Measurements from ENCODE around the gene PJA2.

Gene PJA2

DNA sequence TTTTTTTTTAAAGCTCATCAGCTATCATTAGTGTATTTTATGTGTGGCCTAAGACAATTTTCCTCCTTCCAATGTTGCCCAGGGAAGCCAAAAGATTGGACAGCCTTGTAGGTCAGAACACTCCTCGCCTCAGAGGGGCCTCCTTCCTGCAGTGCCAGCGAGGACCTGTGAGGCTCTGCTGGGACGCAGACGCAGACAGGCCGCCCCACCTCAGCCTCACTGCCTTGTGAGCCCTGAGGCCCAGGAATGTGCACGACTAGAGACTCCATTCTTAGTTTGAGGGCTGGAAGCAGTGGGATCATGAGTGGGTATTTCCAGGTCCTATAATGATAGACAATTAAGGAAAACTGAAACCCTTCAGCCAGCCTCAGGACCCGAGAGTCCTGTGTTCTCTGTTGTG, 85.4 kb downstream of the PJA2 start:
- Histone ChIP-seq H2AFZ (ENCODE audit: low read depth) (no peak overlapping the region), H3K36me3 (ENCODE audit: insufficient read depth) (no peaks in the 10 kb centered on the region), H3K27me3 (ENCODE audit: insufficient read depth, low read depth) (no peaks in the 10 kb centered on the region), H4K20me1 (ENCODE audit: insufficient read depth) (no peaks in the 10 kb centered on the region), H3K4me2 (no peak overlapping the region), H3K9ac (no peak overlapping the region), H3K4me1 (ENCODE audit: low read depth, poor library complexity, severe bottlenecking) (no peaks in the 10 kb centered on the region), H3K27ac (no peak overlapping the region), H3K4me3 (IDR thresholded peaks at IDR 0.05; ENCODE audit: insufficient read depth, low read depth, low read length) (no peak overlapping the region), H3K79me2 (ENCODE audit: insufficient read depth, low read depth) (no peaks in the 10 kb centered on the region)
- no peak for TF ChIP-seq CTCF (conservative IDR thresholded peaks at IDR 0.05; ENCODE audit: low read depth, low read length)

GRCh38 chr5:109322694-109323093, 87.1 kb downstream of the PJA2 start:
- no peak for TF ChIP-seq CTCF (conservative IDR thresholded peaks at IDR 0.05; ENCODE audit: low read depth, low read length)
- Histone ChIP-seq H3K4me2 (no peak overlapping the region), H3K79me2 (ENCODE audit: insufficient read depth, low read depth) (no peaks in the 10 kb centered on the region), H3K4me1 (ENCODE audit: low read depth, poor library complexity, severe bottlenecking) (no peaks in the 10 kb centered on the region), H3K27me3 (ENCODE audit: insufficient read depth, low read depth) (no peaks in the 10 kb centered on the region), H3K4me3 (IDR thresholded peaks at IDR 0.05; ENCODE audit: insufficient read depth, low read depth, low read length) (no peak overlapping the region), H3K9ac (no peak overlapping the region), H3K36me3 (ENCODE audit: insufficient read depth) (no peaks in the 10 kb centered on the region), H2AFZ (ENCODE audit: low read depth) (no peak overlapping the region), H3K27ac (no peak overlapping the region), H4K20me1 (ENCODE audit: insufficient read depth) (no peaks in the 10 kb centered on the region)

- H3K27me3 ChIP-seq (ENCODE audit: insufficient read depth, low read depth): no peaks in the 10 kb centered on the region
- no peaks in the 10 kb centered on the region for H3K79me2 ChIP-seq (ENCODE audit: insufficient read depth, low read depth)
- H4K20me1 ChIP-seq (ENCODE audit: insufficient read depth): no peaks in the 10 kb centered on the region
- no peak for TF ChIP-seq CTCF (conservative IDR thresholded peaks at IDR 0.05; ENCODE audit: low read depth, low read length)
- H3K27ac ChIP-seq: no peak overlapping the region
- no peaks in the 10 kb centered on the region for H3K36me3 ChIP-seq (ENCODE audit: insufficient read depth)
- H3K9ac ChIP-seq: no peak overlapping the region
- no peak overlapping the region for H2AFZ ChIP-seq (ENCODE audit: low read depth)
- no peaks in the 10 kb centered on the region for H3K4me1 ChIP-seq (ENCODE audit: low read depth, poor library complexity, severe bottlenecking)
- no peak overlapping the region for H3K4me2 ChIP-seq
- no peak overlapping the region for H3K4me3 ChIP-seq (IDR thresholded peaks at IDR 0.05; ENCODE audit: insufficient read depth, low read depth, low read length)
These were observed 90.4 kb downstream of the PJA2 start for GRCh38 chr5:109319351-109319750.

DNA sequence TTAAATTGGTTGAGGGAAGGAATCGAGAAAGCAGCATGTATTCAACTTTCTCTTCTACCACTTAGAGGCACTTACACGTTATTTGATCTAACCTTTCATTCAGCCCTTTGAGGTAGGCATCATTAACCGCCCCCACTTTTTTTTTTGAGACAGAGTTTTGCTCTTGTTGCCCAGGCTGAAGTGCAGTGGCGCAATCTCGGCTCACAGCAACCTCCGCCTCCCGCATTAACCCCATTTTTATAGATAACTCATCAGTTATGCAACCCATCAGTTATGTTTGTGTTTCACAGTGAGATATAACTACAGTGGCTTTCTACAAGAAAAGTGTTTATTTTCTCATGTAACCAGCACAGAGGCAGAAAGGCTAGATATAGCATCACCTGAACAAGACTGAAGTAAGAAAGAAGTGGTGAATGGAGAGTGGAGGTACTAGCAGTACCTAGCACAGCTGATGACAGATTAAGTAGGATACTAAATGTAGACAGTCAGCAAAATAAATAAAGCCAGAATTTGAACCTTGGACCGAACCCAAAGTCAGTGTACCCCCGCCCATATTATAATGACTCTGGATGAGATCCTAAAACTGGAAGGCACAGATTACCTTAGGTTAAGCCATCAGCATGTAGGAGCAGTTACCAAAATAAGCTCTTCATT, 91.2 kb downstream of the PJA2 start:
- H3K4me2 ChIP-seq: no peak overlapping the region

More for the DNA sequence above, 91.2 kb downstream of the PJA2 start:
- H4K20me1 ChIP-seq (ENCODE audit: insufficient read depth): no peaks in the 10 kb centered on the region
- H2AFZ ChIP-seq (ENCODE audit: low read depth): no peak overlapping the region
- no peaks in the 10 kb centered on the region for H3K4me1 ChIP-seq (ENCODE audit: low read depth, poor library complexity, severe bottlenecking)
- H3K36me3 ChIP-seq (ENCODE audit: insufficient read depth): no peaks in the 10 kb centered on the region
- no peak overlapping the region for H3K4me3 ChIP-seq (IDR thresholded peaks at IDR 0.05; ENCODE audit: insufficient read depth, low read depth, low read length)
- no peak overlapping the region for H3K27ac ChIP-seq
- no peaks in the 10 kb centered on the region for H3K79me2 ChIP-seq (ENCODE audit: insufficient read depth, low read depth)
- H3K27me3 ChIP-seq (ENCODE audit: insufficient read depth, low read depth): no peaks in the 10 kb centered on the region
- no peak overlapping the region for H3K9ac ChIP-seq
- no peak for TF ChIP-seq CTCF (conservative IDR thresholded peaks at IDR 0.05; ENCODE audit: low read depth, low read length)
